Keratinocyte (primary cell): ENCODE results near the gene RGS9. TPM values are rescaled to one million over a fixed set of nuclear protein-coding genes. Genes with fewer than 3 reads are reported as not detected.

Experiments used
- DNase-seq: peaks from one replicate; pipeline ENCODE4 v3.0.0-alpha.2; 2011; ENCODE audit warnings: low read depth, missing footprints, low spot score
- FAIRE-seq: peaks from 2 replicates; lab custom pipeline; 2011; peaks lifted over from hg19 to GRCh38; lab: Jason Lieb, UNC
- H2AFZ ChIP-seq: 2 replicates; pipeline ENCODE4 v1.6.0; 2012; ENCODE audit warnings: low read length, control low read depth, inconsistent platforms; ENCODE audit not compliant: control insufficient read depth
- H3K27ac ChIP-seq: 2 replicates; pipeline ENCODE4 v1.5.1; 2011; ENCODE audit warnings: low read length; ENCODE audit not compliant: control insufficient read depth, insufficient read depth
- H3K27me3 ChIP-seq: 3 replicates; pipeline ENCODE4 v1.6.0; 2011; ENCODE audit warnings: low read length; ENCODE audit not compliant: control insufficient read depth, insufficient read depth; ENCODE audit errors: extremely low read depth
- H3K36me3 ChIP-seq, 2 experiments: 2 replicates in 1 of 2; 3 replicates in 1 of 2; pipeline ENCODE4 v1.5.1; 2011; ENCODE audit warnings: low read length in 2 of 2, mild to moderate bottlenecking in 1 of 2; ENCODE audit not compliant: control insufficient read depth in 2 of 2, insufficient read depth in 2 of 2; ENCODE audit errors: extremely low read depth in 1 of 2
- H3K4me1 ChIP-seq: 3 replicates; pipeline ENCODE4 v1.5.1; 2011; ENCODE audit warnings: low read length; ENCODE audit not compliant: control insufficient read depth, insufficient read depth; ENCODE audit errors: extremely low read depth
- H3K4me2 ChIP-seq: 3 replicates; pipeline ENCODE4 v1.6.0; 2011; ENCODE audit warnings: low read depth, low read length; ENCODE audit not compliant: control insufficient read depth, insufficient read depth; ENCODE audit errors: extremely low read depth
- H3K4me3 ChIP-seq, 3 experiments: fragments of 200-600 bp in 1 of 3; sonication (generic) in 1 of 3; 2 replicates in 2 of 3; 3 replicates in 1 of 3; pipeline ENCODE4 v1.5.1; 2011 to 2016; ENCODE audit warnings: low read length in 3 of 3, mild to moderate bottlenecking in 3 of 3, control low read depth in 2 of 3, inconsistent platforms in 1 of 3, low read depth in 1 of 3, mixed read lengths in 1 of 3, mixed run types in 1 of 3, moderate library complexity in 1 of 3; ENCODE audit not compliant: control insufficient read depth in 2 of 3, insufficient read depth in 2 of 3; ENCODE audit errors: extremely low read depth in 1 of 3
- H3K79me2 ChIP-seq: 2 replicates; pipeline ENCODE4 v1.6.0; 2012; ENCODE audit warnings: low read length; ENCODE audit not compliant: control insufficient read depth, insufficient read depth
- H3K9ac ChIP-seq: 3 replicates; pipeline ENCODE4 v1.6.0; 2011; ENCODE audit warnings: low read length; ENCODE audit not compliant: control insufficient read depth, insufficient read depth; ENCODE audit errors: extremely low read depth
- H3K9me1 ChIP-seq: 3 replicates; pipeline ENCODE4 v1.6.0; 2011; ENCODE audit warnings: low read length; ENCODE audit not compliant: control insufficient read depth, insufficient read depth; ENCODE audit errors: extremely low read depth
- H3K9me3 ChIP-seq: 2 replicates; pipeline ENCODE4 v1.5.1; 2012; ENCODE audit warnings: low read depth, low read length; ENCODE audit not compliant: control insufficient read depth
- H4K20me1 ChIP-seq: 3 replicates; pipeline ENCODE4 v1.6.0; 2011; ENCODE audit warnings: low read length; ENCODE audit not compliant: control insufficient read depth, insufficient read depth; ENCODE audit errors: extremely low read depth
- CTCF ChIP-seq, 3 experiments: IDR thresholded peaks in 1 of 3; conservative IDR thresholded peaks in 1 of 3; optimal IDR thresholded peaks in 1 of 3; 2 replicates in 2 of 3; 3 replicates in 1 of 3; pipeline versions ENCODE3 to v1.5.1; 2011; ENCODE audit warnings: low read length in 3 of 3, mild to moderate bottlenecking in 3 of 3, moderate library complexity in 2 of 3, control low read depth in 1 of 3, inconsistent platforms in 1 of 3; ENCODE audit not compliant: insufficient read depth in 2 of 3; ENCODE audit errors: extremely low read depth in 1 of 3
- EZH2 ChIP-seq: IDR thresholded peaks from one replicate; pipeline ENCODE4 v1.6.1; 2012; ENCODE audit warnings: inconsistent platforms, mild to moderate bottlenecking, low read length, moderate library complexity
- dilution Hi-C: fragments of 300-500 bp; cut with MboI; formaldehyde crosslinking; loops from one replicate; pipeline ENCODE4 v1.7.0; 2020; ENCODE audit warnings: low sequenced_read_pairs; ENCODE audit not compliant: extremely low pct_ligation_motif_present
- polyA plus RNA-seq, 5 experiments: library from polyadenylated mRNA; depleted of rRNA in 3 of 5; stranded (reverse) in 3 of 5; stranded (forward) in 1 of 5; unstranded in 1 of 5; fragments of >200 nt; gene quantifications; 1 replicate in 1 of 5; 2 replicates in 3 of 5; 3 replicates in 1 of 5; pipeline versions ENCODE4 v1.2.1 to v1.2.3, GENCODE V29; 2011 to 2012; ENCODE audit warnings: missing spikeins in 2 of 5, low read depth in 1 of 5, low replicate concordance in 1 of 5

Gene RGS9
- polyA plus RNA-seq, 1 donor (not counting 4 experiments of a cell fraction or from before 2014, with no cell fraction given), result 4.8 TPM

- H3K9ac ChIP-seq, result no peak overlapping the region
- DNase-seq (no peak), FAIRE-seq (peak; percentile 86)
- no peak overlapping the region for H3K4me2 ChIP-seq
- no peaks in the 10 kb centered on the region for H3K79me2 ChIP-seq
- H3K9me3 ChIP-seq, result no peaks in the 10 kb centered on the region
- no peaks in the 10 kb centered on the region for H3K27me3 ChIP-seq
- dilution Hi-C loops, result no loop called here
- no peak overlapping the region for H2AFZ ChIP-seq
- H3K36me3 ChIP-seq, result no peaks in the 10 kb centered on the region
- H3K27ac ChIP-seq, result no peak overlapping the region
- no peaks in the 10 kb centered on the region for H4K20me1 ChIP-seq
- H3K4me3 ChIP-seq, result no peak overlapping the region
- peak; percentile 48 to 60 (median 57) for TF ChIP-seq CTCF (optimal IDR thresholded peaks at IDR 0.05 in 1 of 3, IDR thresholded peaks at IDR 0.05 in 1 of 3, conservative IDR thresholded peaks at IDR 0.05 in 1 of 3; ENCODE audit: extremely low read depth in 1 of 3, insufficient read depth in 2 of 3, low read length in 3 of 3)
- TF ChIP-seq EZH2, result no peak
- H3K9me1 ChIP-seq, result no peaks in the 10 kb centered on the region
- H3K4me1 ChIP-seq, result peaks cover 3% of the 10 kb centered on the region
Observed at GRCh38 chr17:65198653-65199382, 61.6 kb downstream of the RGS9 start.

- H2AFZ ChIP-seq, result no peak overlapping the region
- H3K27me3 ChIP-seq, result no peaks in the 10 kb centered on the region
- no peaks in the 10 kb centered on the region for H3K9me1 ChIP-seq
- H3K4me2 ChIP-seq, result no peak overlapping the region
- H3K27ac ChIP-seq, result no peak overlapping the region
- no peaks in the 10 kb centered on the region for H3K36me3 ChIP-seq
- dilution Hi-C loops, result no loop called here
- H3K4me3 ChIP-seq, result no peak overlapping the region
- no peak for DNase-seq
- no peaks in the 10 kb centered on the region for H4K20me1 ChIP-seq
- TF ChIP-seq EZH2, result no peak
- no peak for TF ChIP-seq CTCF (optimal IDR thresholded peaks at IDR 0.05 in 1 of 3, IDR thresholded peaks at IDR 0.05 in 1 of 3, conservative IDR thresholded peaks at IDR 0.05 in 1 of 3; ENCODE audit: extremely low read depth in 1 of 3, insufficient read depth in 2 of 3, low read length in 3 of 3)
- no peak overlapping the region for H3K9ac ChIP-seq
- FAIRE-seq, result no peak
- no peaks in the 10 kb centered on the region for H3K9me3 ChIP-seq
- H3K79me2 ChIP-seq, result no peaks in the 10 kb centered on the region
- H3K4me1 ChIP-seq, result peaks cover 3% of the 10 kb centered on the region
Observed at GRCh38 chr17:65201331-65201730, 64.2 kb downstream of the RGS9 start.
